ENCODE data around the gene PALM3.

Gene PALM3

GRCh38 chr19:14088634-14089411, 26.9 kb upstream of the PALM3 start:
- TF ChIP-seq FOXP2 (optimal IDR thresholded peaks at IDR 0.05; ENCODE audit: borderline replicate concordance, extremely low read depth, extremely low read length, insufficient read depth) (no peak), POLR2AphosphoS5 (IDR thresholded peaks at IDR 0.05; ENCODE audit: low read depth, low read length) (no peak), TAF1 (IDR thresholded peaks at IDR 0.05; ENCODE audit: borderline replicate concordance, insufficient read depth, low read length) (no peak), REST (IDR thresholded peaks at IDR 0.05; ENCODE audit: insufficient read depth in 1 of 2, low read depth in 2 of 2, low read length in 2 of 2) (no peak), SIN3A (IDR thresholded peaks at IDR 0.05; ENCODE audit: borderline replicate concordance, insufficient read depth, low read length) (no peak)

GRCh38 chr19:14086098-14086497, 24.2 kb upstream of the PALM3 start:
- TF ChIP-seq FOXP2 (optimal IDR thresholded peaks at IDR 0.05; ENCODE audit: borderline replicate concordance, extremely low read depth, extremely low read length, insufficient read depth) (no peak), SIN3A (IDR thresholded peaks at IDR 0.05; ENCODE audit: borderline replicate concordance, insufficient read depth, low read length) (no peak), TAF1 (IDR thresholded peaks at IDR 0.05; ENCODE audit: borderline replicate concordance, insufficient read depth, low read length) (no peak), REST (IDR thresholded peaks at IDR 0.05; ENCODE audit: insufficient read depth in 1 of 2, low read depth in 2 of 2, low read length in 2 of 2) (no peak), POLR2AphosphoS5 (IDR thresholded peaks at IDR 0.05; ENCODE audit: low read depth, low read length) (no peak)

- TF ChIP-seq TAF1 (IDR thresholded peaks at IDR 0.05; ENCODE audit: borderline replicate concordance, insufficient read depth, low read length) (no peak), FOXP2 (optimal IDR thresholded peaks at IDR 0.05; ENCODE audit: borderline replicate concordance, extremely low read depth, extremely low read length, insufficient read depth) (no peak), REST (IDR thresholded peaks at IDR 0.05; ENCODE audit: insufficient read depth in 1 of 2, low read depth in 2 of 2, low read length in 2 of 2) (no peak), SIN3A (IDR thresholded peaks at IDR 0.05; ENCODE audit: borderline replicate concordance, insufficient read depth, low read length) (no peak), POLR2AphosphoS5 (IDR thresholded peaks at IDR 0.05; ENCODE audit: low read depth, low read length) (no peak)
Measured at GRCh38 chr19:14085309-14085995, 23.6 kb upstream of the PALM3 start, which contains the start of gene C19orf67. TSS of gene C19orf67 (minus strand) at chr19:14085783. CDS start at chr19:14085627, 156 bp downstream.

- TF ChIP-seq SIN3A (IDR thresholded peaks at IDR 0.05; ENCODE audit: borderline replicate concordance, insufficient read depth, low read length) (no peak), POLR2AphosphoS5 (IDR thresholded peaks at IDR 0.05; ENCODE audit: low read depth, low read length) (no peak), FOXP2 (optimal IDR thresholded peaks at IDR 0.05; ENCODE audit: borderline replicate concordance, extremely low read depth, extremely low read length, insufficient read depth) (no peak), REST (IDR thresholded peaks at IDR 0.05; ENCODE audit: insufficient read depth in 1 of 2, low read depth in 2 of 2, low read length in 2 of 2) (no peak), TAF1 (IDR thresholded peaks at IDR 0.05; ENCODE audit: borderline replicate concordance, insufficient read depth, low read length) (no peak)
Measured at GRCh38 chr19:14082675-14082960, 20.7 kb upstream of the PALM3 start.

Data from PFSK-1 (cell line).